GM18498 (cell line): ENCODE results near the gene GALNT14.

Experiments used
- ATAC-seq: cut with Tn5 transposase; IDR thresholded peaks from one replicate; pipeline ENCODE4 v1.9.1; 2021; ENCODE audit warnings: mild to moderate bottlenecking, moderate library complexity; ENCODE audit not compliant: unreplicated experiment

The GALNT14 gene

GRCh38 chr2:31016648-31017047, 121.6 kb downstream of the GALNT14 start:
- ATAC-seq: no peak

GRCh38 chr2:31014516-31014915, 123.7 kb downstream of the GALNT14 start:
- ATAC-seq: no peak

- no peak for ATAC-seq
Measured at GRCh38 chr2:31013301-31013700, 124.9 kb downstream of the GALNT14 start.

- ATAC-seq: no peak
Measured at GRCh38 chr2:31012406-31012805, 125.8 kb downstream of the GALNT14 start.

- no peak for ATAC-seq
Measured at GRCh38 chr2:31011587-31011986, 126.7 kb downstream of the GALNT14 start.

- no peak for ATAC-seq
Measured at GRCh38 chr2:31008561-31009114, 129.6 kb downstream of the GALNT14 start.

GRCh38 chr2:31004257-31004656, 134.0 kb downstream of the GALNT14 start:
- ATAC-seq: no peak

GRCh38 chr2:31003749-31004148, 134.5 kb downstream of the GALNT14 start:
- no peak for ATAC-seq

- no peak for ATAC-seq
Measured at GRCh38 chr2:31002537-31003150, 135.6 kb downstream of the GALNT14 start.

GRCh38 chr2:31000970-31001369, 137.3 kb downstream of the GALNT14 start:
- no peak for ATAC-seq

- no peak for ATAC-seq
Measured at GRCh38 chr2:30998672-30999071, 139.6 kb downstream of the GALNT14 start.

GRCh38 chr2:30997979-30998378, 140.3 kb downstream of the GALNT14 start:
- no peak for ATAC-seq

GRCh38 chr2:30994227-30995056, 143.8 kb downstream of the GALNT14 start:
- ATAC-seq: no peak

- no peak for ATAC-seq
Measured at GRCh38 chr2:30992781-30993180, 145.5 kb downstream of the GALNT14 start.

GRCh38 chr2:30990671-30991070, 147.6 kb downstream of the GALNT14 start:
- ATAC-seq: no peak

- no peak for ATAC-seq
Measured at GRCh38 chr2:30990176-30990575, 148.1 kb downstream of the GALNT14 start.

- no peak for ATAC-seq
Measured at GRCh38 chr2:30989746-30990145, 148.5 kb downstream of the GALNT14 start.

- no peak for ATAC-seq
Measured at GRCh38 chr2:30987566-30987965, 150.7 kb downstream of the GALNT14 start.

- no peak for ATAC-seq
Measured at GRCh38 chr2:30986231-30986580, 152.0 kb downstream of the GALNT14 start.

GRCh38 chr2:30985493-30986230, 152.6 kb downstream of the GALNT14 start:
- no peak for ATAC-seq

- ATAC-seq: no peak
Measured at GRCh38 chr2:30984148-30984547, 154.1 kb downstream of the GALNT14 start.

- no peak for ATAC-seq
Measured at GRCh38 chr2:30981510-30981909, 156.7 kb downstream of the GALNT14 start.
